Mesenteric fat pad (tissue), 1 donor: Measurements from ENCODE around the gene PHRF1. TPM values are rescaled to one million over a fixed set of nuclear protein-coding genes. Genes with fewer than 3 reads are reported as not detected.
"Not testable (repeated sequence)": the region's sequence is repeated elsewhere in the genome, so short reads cannot be mapped to it uniquely, and the experiment has no call there.

Experiments used
- DNase-seq: peaks from one replicate; pipeline ENCODE4 v3.0.0-alpha.2; 2020; ENCODE audit warnings: low spot score
- microRNA-seq: library from miRNA; unstranded; fragments of <30 nt; microRNA quantifications from one replicate; pipeline ENCODE4 v1.2.0, GENCODE V29; 2020; ENCODE audit warnings: borderline number of aligned reads
- total RNA-seq: library from RNA; stranded (reverse); fragmentation: NEBNext Ultra II Directional; extraction: Animal tissue kit (Norgen Biotek cat#: 25700); gene quantifications from one replicate; pipeline ENCODE4 v1.2.1, GENCODE V29; 2021
- donor health status: DM: yes; HTN: yes; CAD: no.

The PHRF1 gene
- total RNA-seq, 1 donor from 2014 or later, result 29.3 TPM

GRCh38 chr11:647672-648158 lies 71.4 kb downstream of the PHRF1 start:
- DNase-seq, result not testable (repeated sequence)

GRCh38 chr11:650482-650881 lies 74.2 kb downstream of the PHRF1 start:
- DNase-seq, result no peak

DNA sequence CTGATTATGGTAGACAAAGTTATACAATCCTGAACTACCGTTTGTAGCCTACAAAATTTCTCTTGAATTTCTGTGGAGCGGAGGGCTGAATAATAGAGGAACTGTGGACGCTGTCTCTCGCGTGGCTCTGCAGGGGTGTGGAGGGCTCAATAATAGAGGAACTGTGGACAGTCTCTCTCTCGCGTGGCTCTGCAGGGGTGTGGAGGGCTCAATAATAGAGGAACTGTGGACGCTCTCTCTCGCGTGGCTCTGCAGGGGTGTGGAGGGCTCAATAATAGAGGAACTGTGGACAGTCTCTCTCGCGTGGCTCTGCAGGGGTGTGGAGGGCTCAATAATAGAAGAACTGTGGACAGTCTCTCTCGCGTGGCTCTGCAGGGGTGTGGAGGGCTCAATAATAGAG lies 76.9 kb downstream of the PHRF1 start:
- not testable (repeated sequence) for DNase-seq

GRCh38 chr11:653837-654236 lies 77.6 kb downstream of the PHRF1 start:
- DNase-seq, result no peak

DNA sequence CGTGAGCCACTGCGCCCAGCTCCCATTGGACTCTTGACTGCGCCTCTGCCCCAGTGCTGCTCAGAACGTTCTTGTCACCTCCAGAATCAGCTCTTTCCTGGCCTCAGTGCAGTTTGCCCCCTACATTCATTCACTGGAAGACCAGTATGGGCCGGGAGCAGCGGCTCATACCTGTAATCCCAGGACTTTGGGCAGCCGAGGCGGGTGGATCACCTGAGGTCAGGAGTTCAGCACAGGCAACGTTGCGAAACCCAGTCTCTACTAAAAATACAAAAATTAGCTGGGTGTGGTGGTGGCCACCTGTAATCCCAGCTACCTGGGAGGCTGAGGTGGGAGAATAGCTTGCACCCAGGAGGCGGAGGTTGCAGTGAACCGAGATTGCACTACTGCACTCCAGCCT lies 78.2 kb downstream of the PHRF1 start:
- DNase-seq, result not testable (repeated sequence)

DNA sequence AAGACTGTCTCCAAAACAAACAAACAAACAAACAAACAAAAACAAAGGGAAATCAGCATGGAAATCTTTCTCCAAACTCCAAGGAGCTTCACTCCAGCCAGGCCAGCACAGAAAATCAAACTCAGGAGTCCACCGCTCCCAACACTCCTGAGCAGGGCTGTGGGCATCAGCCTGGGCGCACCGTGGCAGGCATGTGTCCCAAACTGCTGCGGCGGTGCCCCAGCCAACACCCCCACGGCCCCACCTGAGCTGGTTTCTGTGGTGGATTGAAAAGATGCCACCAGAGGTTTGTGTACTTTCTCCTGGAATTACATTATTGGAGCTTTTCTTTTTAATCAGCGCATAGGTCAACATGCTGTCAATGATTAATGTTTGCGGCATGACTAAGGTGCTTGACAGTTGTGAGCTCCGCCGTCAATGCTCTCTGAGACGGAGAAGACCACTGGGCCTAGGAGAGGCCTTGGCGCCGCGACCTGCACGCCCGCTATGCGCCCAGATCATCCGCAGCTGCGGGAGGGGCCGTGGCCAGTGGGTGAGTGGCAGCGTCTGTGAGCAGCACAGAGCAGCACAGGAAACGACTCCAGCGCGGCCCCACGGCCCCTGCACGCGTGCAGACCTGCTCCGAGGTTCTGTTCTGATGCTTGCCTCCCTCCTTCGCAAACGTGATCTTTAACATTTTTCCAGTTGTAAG lies 78.9 kb downstream of the PHRF1 start:
- no peak for DNase-seq

DNA sequence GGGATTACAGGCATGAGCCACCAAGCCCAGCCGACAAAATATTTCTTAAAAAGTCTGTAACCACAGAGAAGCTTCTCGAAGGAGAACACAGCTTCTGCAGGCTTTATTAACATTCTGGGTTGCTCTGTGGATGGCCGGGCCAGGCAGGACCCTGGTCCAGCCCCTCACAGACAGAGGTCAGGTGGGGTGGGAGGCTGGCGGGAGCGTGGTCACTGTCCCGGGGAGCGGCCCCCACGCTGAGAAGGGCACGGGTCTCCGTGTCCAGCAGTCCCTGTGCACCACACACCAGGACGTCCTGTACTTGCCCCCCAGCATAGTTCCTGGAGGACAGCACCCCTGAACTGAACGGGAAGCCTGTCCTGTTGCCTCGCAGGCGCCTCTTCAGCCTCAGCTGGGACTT lies 80.2 kb downstream of the PHRF1 start:
- no peak for DNase-seq

DNA sequence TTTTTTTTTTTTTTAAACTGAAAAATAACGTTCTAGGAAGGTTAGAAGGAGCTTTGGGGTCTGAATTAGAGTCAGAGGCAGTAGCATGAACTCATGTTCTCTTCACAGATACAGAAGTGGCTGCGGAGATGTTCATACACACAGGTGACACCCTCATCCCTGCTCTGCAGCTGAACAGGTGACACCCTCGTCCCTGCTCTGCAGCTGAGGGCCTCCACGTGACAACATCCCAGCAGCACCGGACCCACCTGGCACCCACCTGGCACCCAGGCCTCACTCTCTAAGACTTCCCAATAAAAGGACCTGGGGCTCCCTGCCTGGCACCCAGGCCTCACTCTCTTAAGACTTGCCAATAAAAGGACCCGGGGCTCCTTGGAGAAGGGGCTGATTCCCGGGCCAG lies 80.6 kb downstream of the PHRF1 start:
- DNase-seq, result no peak

DNA sequence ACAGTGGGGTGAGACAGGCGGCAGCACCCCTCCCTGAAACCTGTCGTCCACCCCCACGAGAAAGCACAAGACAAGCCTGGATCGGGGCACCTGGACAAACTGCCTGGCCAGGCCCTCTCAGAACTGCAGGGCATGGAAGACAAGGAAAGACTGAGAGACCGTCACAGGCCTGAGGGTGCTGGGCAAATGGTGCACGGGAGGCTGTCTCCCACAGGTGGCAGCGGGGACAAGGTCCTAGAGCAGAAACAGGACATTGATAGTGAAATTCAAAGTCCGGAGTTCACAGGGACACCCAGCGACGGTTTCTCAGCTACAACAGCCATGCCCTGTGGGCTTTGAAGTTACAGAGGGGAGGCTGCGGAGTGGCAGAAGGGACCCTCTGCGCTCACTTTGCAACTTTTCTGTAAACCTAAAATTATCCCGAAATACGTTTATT lies 81.4 kb downstream of the PHRF1 start:
- no peak for DNase-seq

GRCh38 chr11:659532-660085 lies 83.3 kb downstream of the PHRF1 start:
- no peak for DNase-seq

DNA sequence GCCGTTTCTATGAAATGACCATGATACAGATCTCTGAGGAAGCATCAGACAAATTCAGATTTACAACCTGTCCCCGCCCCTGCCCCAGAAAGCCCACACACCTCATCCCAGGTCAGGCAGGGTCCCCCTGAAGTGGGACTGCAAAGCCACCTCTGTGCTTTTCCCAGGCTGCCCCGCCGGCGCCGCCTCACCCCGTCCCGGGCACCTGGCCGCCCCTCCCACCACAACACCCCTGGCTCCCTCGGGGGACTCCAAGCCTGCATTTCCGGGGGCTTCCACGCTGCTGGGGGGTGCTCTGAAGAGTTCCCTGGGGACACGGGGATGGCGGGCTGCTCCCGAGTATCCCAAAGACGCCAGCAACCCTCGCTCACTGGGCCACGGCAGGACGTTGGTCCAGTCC lies 84.0 kb downstream of the PHRF1 start:
- no peak for DNase-seq

DNA sequence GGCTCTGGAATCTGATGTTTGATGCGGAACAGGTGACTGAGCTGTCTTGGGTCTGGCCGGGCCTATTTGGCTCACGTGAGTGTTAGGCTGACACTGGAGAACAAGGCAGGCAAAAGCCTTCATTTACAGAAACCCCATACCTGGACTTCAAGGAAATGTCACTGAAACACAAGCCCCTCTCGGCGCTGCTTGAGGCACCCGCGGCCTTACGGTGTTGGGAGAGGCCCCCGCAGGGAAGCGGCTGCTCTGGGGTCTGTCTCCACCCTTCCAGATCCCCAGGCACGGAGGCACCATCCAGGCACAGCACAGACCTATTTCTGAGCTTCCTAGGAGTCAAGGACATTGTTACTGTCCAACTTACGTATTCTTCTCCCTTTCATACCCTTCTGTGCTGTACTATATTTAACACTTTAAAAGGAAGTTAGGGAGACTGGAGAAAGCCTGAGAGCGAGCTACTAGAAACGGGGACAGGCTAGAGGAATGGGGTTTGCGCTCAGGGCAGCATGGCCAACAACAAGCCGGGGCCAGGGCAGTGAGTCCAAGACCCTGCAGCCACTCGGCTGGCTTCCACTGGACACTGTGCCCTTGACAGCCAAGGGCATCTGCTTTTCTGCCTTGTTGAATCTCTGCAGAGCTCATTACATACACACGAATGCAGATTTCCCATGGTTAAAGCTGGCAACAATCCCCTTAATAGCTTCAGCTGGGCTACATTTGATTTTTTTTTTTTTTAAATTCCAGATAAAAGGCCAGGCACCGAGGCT lies 84.6 kb downstream of the PHRF1 start:
- DNase-seq, result no peak

Small RNA genes within 50 kb of the gene (microRNA-seq; reads per million reads assigned to microRNA genes)
- 31.2 reads per million, percentile 29 among the genes with 10 or more reads in this experiment for gene MIR210

Other genes starting within 250 kb of the PHRF1 start
- not detected for gene B4GALNT4, start 207.0 kb upstream of the PHRF1 start, total RNA-seq
- gene PKP3, start 182.3 kb upstream of the PHRF1 start, total RNA-seq, result 1.2 TPM
- 25.3 TPM for gene SIGIRR, start 161.5 kb upstream of the PHRF1 start, total RNA-seq
- 1.2 TPM for gene ANO9, start 134.5 kb upstream of the PHRF1 start, total RNA-seq
- gene PTDSS2, start 126.2 kb upstream of the PHRF1 start, total RNA-seq, result 26.9 TPM
- 231 TPM for gene RNH1, start 69.2 kb upstream of the PHRF1 start, total RNA-seq
- gene HRAS, start 40.9 kb upstream of the PHRF1 start, total RNA-seq, result 65.2 TPM
- 0.71 TPM for gene LRRC56, start 38.9 kb upstream of the PHRF1 start, total RNA-seq
- 0.87 TPM for gene LMNTD2, start 15.7 kb upstream of the PHRF1 start, total RNA-seq
- gene RASSF7, start 15.5 kb upstream of the PHRF1 start, total RNA-seq, result 2.0 TPM
- gene IRF7, start 39.5 kb downstream of the PHRF1 start, total RNA-seq, result 29.1 TPM
- gene CDHR5, start 48.5 kb downstream of the PHRF1 start, total RNA-seq, result 1.1 TPM
- gene SCT, start 50.7 kb downstream of the PHRF1 start, total RNA-seq, result not detected
- gene DRD4, start 60.8 kb downstream of the PHRF1 start, total RNA-seq, result 0.71 TPM
- gene DEAF1, start 118.8 kb downstream of the PHRF1 start, total RNA-seq, result 25.9 TPM
- 14.6 TPM for gene TMEM80, start 119.3 kb downstream of the PHRF1 start, total RNA-seq
- gene EPS8L2, start 129.8 kb downstream of the PHRF1 start, total RNA-seq, result 12.1 TPM
- 277 TPM for gene TALDO1, start 171.0 kb downstream of the PHRF1 start, total RNA-seq
- 54.1 TPM for gene GATD1, start 201.0 kb downstream of the PHRF1 start, total RNA-seq
- gene CEND1, start 213.6 kb downstream of the PHRF1 start, total RNA-seq, result not detected
- gene SLC25A22, start 221.8 kb downstream of the PHRF1 start, total RNA-seq, result 26.3 TPM
- gene PIDD1, start 228.8 kb downstream of the PHRF1 start, total RNA-seq, result 10.2 TPM
- 2,673 TPM for gene RPLP2, start 233.5 kb downstream of the PHRF1 start, total RNA-seq
- 1,877 TPM for gene PNPLA2, start 242.4 kb downstream of the PHRF1 start, total RNA-seq